ENCODE results near the gene STK32C.

- TF ChIP-seq POLR2A (IDR thresholded peaks at IDR 0.05; ENCODE audit: low read depth, low read length) (no peak), POLR2AphosphoS5 (IDR thresholded peaks at IDR 0.05; ENCODE audit: low read depth, low read length) (no peak), TAF1 (IDR thresholded peaks at IDR 0.05; ENCODE audit: low read depth, low read length) (no peak), SPI1 (IDR thresholded peaks at IDR 0.05; ENCODE audit: low read depth, low read length) (no peak), PAX5 (IDR thresholded peaks at IDR 0.05; ENCODE audit: insufficient read depth, low read length, severe bottlenecking) (no peak)
These were observed 15.2 kb downstream of the STK32C start for GRCh38 chr10:132292287-132293200.
